Activated T-helper 1 cell treated with Interleukin-2 at 50 U/mL for 16 hours (primary cell): ENCODE results near the gene THOC7.
A peak's percentile ranks its signal among the peaks of the same experiment; 100 is the strongest.

Source experiments
- DNase-seq: peaks from one replicate; pipeline ENCODE4 v3.0.0-alpha.2; 2020; ENCODE audit warnings: low read depth

THOC7 gene

GRCh38 chr3:63878394-63879060, 14.9 kb upstream of the THOC7 start:
- no peak for DNase-seq

- no peak for DNase-seq
Observed at GRCh38 chr3:63877737-63878393, 14.3 kb upstream of the THOC7 start.

- no peak for DNase-seq
Observed at GRCh38 chr3:63876260-63876659, 12.7 kb upstream of the THOC7 start.

- no peak for DNase-seq
Observed at GRCh38 chr3:63875510-63875909, 11.9 kb upstream of the THOC7 start.

GRCh38 chr3:63874769-63875168, 11.2 kb upstream of the THOC7 start:
- no peak for DNase-seq

GRCh38 chr3:63872135-63872924, 8.7 kb upstream of the THOC7 start:
- DNase-seq: no peak

GRCh38 chr3:63870615-63871005, 7.0 kb upstream of the THOC7 start:
- DNase-seq: no peak

- DNase-seq: no peak
Observed at GRCh38 chr3:63869940-63870614, 6.5 kb upstream of the THOC7 start.

GRCh38 chr3:63867225-63867624, 3.6 kb upstream of the THOC7 start:
- no peak for DNase-seq

GRCh38 chr3:63864965-63865327, 1.3 kb upstream of the THOC7 start:
- DNase-seq: no peak

- DNase-seq: peak; percentile 16
Observed at GRCh38 chr3:63864008-63864964, 681 bp upstream of the THOC7 start.

- no peak for DNase-seq
Observed at GRCh38 chr3:63862804-63863149, 828 bp downstream of the THOC7 start.

GRCh38 chr3:63861306-63861705, 2.3 kb downstream of the THOC7 start:
- no peak for DNase-seq

- DNase-seq: no peak
Observed at GRCh38 chr3:63860776-63861175, 2.8 kb downstream of the THOC7 start.

GRCh38 chr3:63857311-63857710, 6.3 kb downstream of the THOC7 start:
- DNase-seq: no peak

GRCh38 chr3:63855333-63855940, 8.2 kb downstream of the THOC7 start:
- DNase-seq: no peak

- no peak for DNase-seq
Observed at GRCh38 chr3:63853106-63853505, 10.5 kb downstream of the THOC7 start.

GRCh38 chr3:63851287-63851686, 12.3 kb downstream of the THOC7 start:
- DNase-seq: no peak

- no peak for DNase-seq
Observed at GRCh38 chr3:63849175-63849574, 14.4 kb downstream of the THOC7 start.

GRCh38 chr3:63847718-63848450, 15.7 kb downstream of the THOC7 start:
- no peak for DNase-seq
